ENCODE measurements around the gene BMPR1B. TPM values are rescaled to one million over a fixed set of nuclear protein-coding genes. Genes with fewer than 3 reads are reported as not detected.

Gene BMPR1B
- total RNA-seq, 3 donors from 2014 or later: 0.36 to 3.3 (median 0.81) TPM

GRCh38 chr4:95153182-95153581, 395.4 kb downstream of the BMPR1B start:
- no peaks in the 10 kb centered on the region for H3K36me3 ChIP-seq (ENCODE audit: low read depth)
- ATAC-seq (no peak), DNase-seq (no peak)
- intact Hi-C loops (cut with DNase I, micrococcal nuclease): no loop called here
- no peaks in the 10 kb centered on the region for H3K4me1 ChIP-seq (ENCODE audit: low read depth)
- no peak overlapping the region for H3K4me3 ChIP-seq
- no peaks in the 10 kb centered on the region for H3K9me3 ChIP-seq
- no peak for TF ChIP-seq CTCF (IDR thresholded peaks at IDR 0.05)

DNA sequence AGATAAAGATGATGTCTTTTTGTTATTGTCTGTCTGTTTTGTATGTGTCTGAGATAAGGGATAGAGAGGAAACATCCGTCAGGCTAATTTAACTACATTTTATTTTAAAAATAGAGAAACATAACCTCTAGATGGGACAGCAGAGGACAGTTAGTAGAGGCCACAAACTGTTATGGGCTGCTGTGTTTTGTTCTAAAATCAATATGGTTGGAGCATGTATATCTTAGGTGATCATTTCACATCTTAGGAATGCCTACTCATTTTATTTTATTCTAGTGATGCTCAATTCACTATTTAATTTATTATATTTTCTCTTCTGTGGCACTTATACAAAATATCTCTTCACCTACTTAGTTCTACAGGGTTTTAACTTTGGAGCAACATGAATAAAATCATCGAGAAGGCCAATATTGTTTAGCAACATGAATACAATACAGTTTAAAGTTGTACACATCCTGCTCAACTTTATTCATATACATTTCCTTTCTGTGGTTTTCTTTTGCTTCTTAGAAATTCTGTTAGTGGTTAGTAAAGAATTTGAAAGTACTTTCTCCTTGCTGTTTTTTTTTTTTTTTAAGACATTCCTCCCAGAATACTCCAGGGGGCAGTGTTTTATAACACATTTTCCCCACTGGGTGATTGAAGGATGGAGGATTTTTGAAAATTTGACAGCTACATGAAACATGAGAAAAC, 398.1 kb downstream of the BMPR1B start:
- intact Hi-C loops (cut with DNase I, micrococcal nuclease): no loop called here
- H3K36me3 ChIP-seq (ENCODE audit: low read depth): no peaks in the 10 kb centered on the region
- no peaks in the 10 kb centered on the region for H3K9me3 ChIP-seq
- DNase-seq: no peak
- TF ChIP-seq CTCF (IDR thresholded peaks at IDR 0.05): no peak
- no peak overlapping the region for H3K4me3 ChIP-seq
- no peaks in the 10 kb centered on the region for H3K4me1 ChIP-seq (ENCODE audit: low read depth)
- ATAC-seq: no peak

DNA sequence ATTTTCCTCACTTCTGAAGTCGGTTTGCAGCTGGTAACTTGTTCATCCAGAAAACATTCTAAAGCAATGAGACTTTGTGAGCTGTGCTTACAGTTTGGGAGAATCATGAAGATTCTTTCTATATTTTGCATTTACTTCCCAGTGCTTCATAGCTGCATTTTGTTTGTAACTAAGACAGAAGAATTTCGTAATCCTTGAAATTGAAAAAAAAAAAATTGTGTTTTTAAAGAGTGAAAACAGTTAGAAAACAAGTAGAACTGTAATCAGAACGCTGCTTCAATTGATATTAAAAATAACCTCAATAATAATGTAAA, 398.7 kb downstream of the BMPR1B start:
- H3K36me3 ChIP-seq (ENCODE audit: low read depth): no peaks in the 10 kb centered on the region
- no peak for TF ChIP-seq CTCF (IDR thresholded peaks at IDR 0.05)
- intact Hi-C loops (cut with DNase I, micrococcal nuclease): no loop called here
- no peaks in the 10 kb centered on the region for H3K4me1 ChIP-seq (ENCODE audit: low read depth)
- H3K9me3 ChIP-seq: no peaks in the 10 kb centered on the region
- DNase-seq (no peak), ATAC-seq (no peak)
- no peak overlapping the region for H3K4me3 ChIP-seq

DNA sequence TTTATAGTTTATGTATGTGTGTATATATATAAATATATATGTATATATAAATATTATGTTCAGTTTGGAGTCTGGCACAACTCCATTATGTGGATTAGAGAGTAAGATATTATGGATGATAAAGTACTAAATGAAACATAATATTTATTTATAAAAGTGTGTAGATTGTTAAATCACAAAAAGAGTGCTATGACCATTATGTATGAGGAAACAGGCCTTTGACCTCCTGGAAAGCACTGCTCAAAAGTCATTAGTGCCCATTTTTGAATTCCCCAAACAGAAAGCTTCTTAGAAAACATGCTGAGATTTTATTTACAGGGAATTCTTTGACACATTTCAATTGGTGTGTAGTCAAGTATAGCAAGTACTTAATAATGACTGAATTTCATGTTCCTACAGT, 399.8 kb downstream of the BMPR1B start:
- Histone ChIP-seq H3K4me3 (no peak overlapping the region), H3K4me1 (ENCODE audit: low read depth) (no peaks in the 10 kb centered on the region), H3K36me3 (ENCODE audit: low read depth) (no peaks in the 10 kb centered on the region), H3K9me3 (no peaks in the 10 kb centered on the region)
- intact Hi-C loops (cut with DNase I, micrococcal nuclease): no loop called here
- no peak for TF ChIP-seq CTCF (IDR thresholded peaks at IDR 0.05)
- ATAC-seq (no peak), DNase-seq (no peak)

GRCh38 chr4:95158045-95158444, 400.3 kb downstream of the BMPR1B start:
- Histone ChIP-seq H3K9me3 (no peaks in the 10 kb centered on the region), H3K4me1 (ENCODE audit: low read depth) (no peaks in the 10 kb centered on the region), H3K4me3 (no peak overlapping the region), H3K36me3 (ENCODE audit: low read depth) (no peaks in the 10 kb centered on the region)
- intact Hi-C loops (cut with DNase I, micrococcal nuclease): no loop called here
- no peak for DNase-seq
- ATAC-seq: no peak
- TF ChIP-seq CTCF (IDR thresholded peaks at IDR 0.05): no peak

- TF ChIP-seq CTCF (IDR thresholded peaks at IDR 0.05): no peak
- H3K36me3 ChIP-seq (ENCODE audit: low read depth): no peaks in the 10 kb centered on the region
- intact Hi-C loops (cut with DNase I, micrococcal nuclease): no loop called here
- H3K4me3 ChIP-seq: no peak overlapping the region
- DNase-seq: no peak
- no peaks in the 10 kb centered on the region for H3K9me3 ChIP-seq
- H3K4me1 ChIP-seq (ENCODE audit: low read depth): no peaks in the 10 kb centered on the region
- ATAC-seq: no peak
These were observed 400.9 kb downstream of the BMPR1B start for GRCh38 chr4:95158626-95159025.
